Small intestine (tissue), 7 donors: Measurements from ENCODE around the gene MFN2. TPM values are rescaled to one million over a fixed set of nuclear protein-coding genes. Genes with fewer than 3 reads are reported as not detected.
A peak's percentile ranks its signal among the peaks of the same experiment; 100 is the strongest.

Source experiments
- DNase-seq, 2 donors: peaks; one replicate each; pipeline versions ENCODE4 v3.0.0 to v3.0.0-alpha.2; 2013
- FAIRE-seq: peaks from 2 replicates; lab custom pipeline; 2012; peaks lifted over from hg19 to GRCh38; lab: Jason Lieb, UNC
- H3K27ac ChIP-seq, 3 donors: one replicate each; pipeline ENCODE4 v1.5.1; 2013; ENCODE audit warnings: low read length in 2 of 3, mild to moderate bottlenecking in 2 of 3, control low read depth in 1 of 3, inconsistent platforms in 1 of 3, low read depth in 1 of 3, moderate library complexity in 1 of 3
- H3K27me3 ChIP-seq, 3 donors: one replicate each; pipeline ENCODE4 v1.6.1; 2013; ENCODE audit warnings: low read length in 3 of 3, inconsistent platforms in 1 of 3; ENCODE audit not compliant: control insufficient read depth in 3 of 3, insufficient read depth in 3 of 3
- H3K36me3 ChIP-seq, 3 donors: one replicate each; pipeline ENCODE4 v1.6.1; 2013; ENCODE audit warnings: low read length in 3 of 3, inconsistent platforms in 1 of 3, low read depth in 1 of 3, mild to moderate bottlenecking in 1 of 3, moderate library complexity in 1 of 3; ENCODE audit not compliant: control insufficient read depth in 3 of 3, insufficient read depth in 2 of 3
- H3K4me1 ChIP-seq, 3 donors: one replicate each; pipeline ENCODE4 v1.6.1; 2013; ENCODE audit warnings: low read length in 2 of 3, inconsistent platforms in 1 of 3, low read depth in 1 of 3, mild to moderate bottlenecking in 1 of 3, moderate library complexity in 1 of 3; ENCODE audit not compliant: control insufficient read depth in 3 of 3, insufficient read depth in 2 of 3
- H3K4me3 ChIP-seq, 3 donors: one replicate each; pipeline ENCODE4 v1.5.1; 2013; ENCODE audit warnings: low read length in 3 of 3, control low read depth in 1 of 3, inconsistent platforms in 1 of 3, low read depth in 1 of 3, mild to moderate bottlenecking in 1 of 3, moderate library complexity in 1 of 3
- H3K9me3 ChIP-seq, 2 donors: one replicate each; pipeline ENCODE4 v1.6.1; 2013; ENCODE audit warnings: low read depth in 1 of 2, low read length in 1 of 2; ENCODE audit not compliant: control insufficient read depth in 2 of 2, insufficient read depth in 1 of 2
- WGBS, 3 donors: extraction: QIAGEN DNeasy Blood & Tissue Kit; methylation state at CpG; one replicate each; pipeline ENCODE4 v1.1.7; 2013; 5-methylcytosine and 5-hydroxymethylcytosine counted together
- polyA plus RNA-seq, 4 donors: library from polyadenylated mRNA; stranded (reverse) in 3 of 4; unstranded in 1 of 4; fragments of 200-250 nt in 3 of 4; fragments of 120-200 nt in 1 of 4; gene quantifications; one replicate each; pipeline versions ENCODE4 v1.2.1 to v1.2.3, GENCODE V29; 2013
- donor health status: healthy with polysubstance abuse.
- donor health status: control.
- donor health status: control.
- donor health status: Bipolar disorder and iron deficiency.
- donor health status: healthy.

The MFN2 gene
- polyA plus RNA-seq, 4 donors: 60.3 to 87.0 (median 78.9) TPM

DNA sequence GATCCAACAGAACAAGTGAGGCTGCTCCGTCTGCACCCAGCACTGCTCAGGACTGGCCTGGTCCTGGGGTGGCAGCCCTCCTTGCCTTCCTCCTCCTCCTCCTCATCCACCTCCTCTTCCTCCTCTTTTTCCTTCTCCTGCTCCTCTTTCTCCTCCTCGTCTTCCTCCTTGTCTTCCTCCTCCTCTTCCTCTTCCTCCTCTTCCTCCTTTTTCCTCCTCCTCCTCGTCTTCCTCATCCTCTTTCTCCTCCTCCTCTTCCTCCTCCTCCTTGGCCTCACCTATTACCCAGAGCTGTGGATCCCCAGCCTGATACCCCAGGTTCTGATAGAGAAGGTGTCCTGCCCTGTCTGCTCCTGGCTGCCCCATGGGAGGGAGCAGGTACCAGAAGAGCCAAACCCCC lies 16.6 kb upstream of the MFN2 start:
- H3K4me3 ChIP-seq: no peak overlapping the region
- peaks cover 8 to 73% (median 13%) of the 10 kb centered on the region in 3 donors for H3K36me3 ChIP-seq
- WGBS, 3 donors: 68 to 82% (median 74%) methylated on average over 3 of the region's 3 CpGs
- H3K4me1 ChIP-seq: peaks cover 0 to 11% (median 0%) of the 10 kb centered on the region in 3 donors
- FAIRE-seq: no peak
- no peaks in the 10 kb centered on the region for H3K9me3 ChIP-seq
- no peak for DNase-seq
- H3K27ac ChIP-seq: no peak overlapping the region
- no peaks in the 10 kb centered on the region for H3K27me3 ChIP-seq

DNA sequence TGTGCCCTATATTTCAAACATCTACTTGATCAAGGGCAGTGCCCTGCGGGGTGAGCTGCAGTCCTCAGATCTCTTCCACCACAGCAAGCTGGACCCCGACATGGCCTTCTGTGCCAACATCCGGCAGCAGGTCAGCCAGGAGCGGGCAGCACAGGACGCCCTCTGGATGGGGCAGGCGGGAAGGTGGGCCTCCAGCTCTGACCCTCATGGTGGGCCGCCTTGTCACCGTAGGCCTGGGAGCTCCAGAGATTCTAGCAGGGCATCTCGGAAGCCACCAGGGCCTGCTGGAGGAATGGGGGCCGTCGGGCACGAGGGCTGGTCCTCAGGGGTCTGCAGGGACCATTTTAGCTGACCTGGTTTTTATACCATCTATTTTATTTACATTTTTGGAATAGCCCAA lies 15.6 kb upstream of the MFN2 start:
- H3K36me3 ChIP-seq: peaks cover 8 to 78% (median 13%) of the 10 kb centered on the region in 3 donors
- WGBS, 3 donors: 92 to 93% (median 93%) methylated on average over 12 of the region's 12 CpGs
- H3K4me3 ChIP-seq: no peak overlapping the region
- H3K27ac ChIP-seq: no peak overlapping the region
- FAIRE-seq (no peak), DNase-seq (no peak)
- H3K4me1 ChIP-seq: peaks cover 0 to 11% (median 0%) of the 10 kb centered on the region in 3 donors
- H3K27me3 ChIP-seq: no peaks in the 10 kb centered on the region
- H3K9me3 ChIP-seq: no peaks in the 10 kb centered on the region

DNA sequence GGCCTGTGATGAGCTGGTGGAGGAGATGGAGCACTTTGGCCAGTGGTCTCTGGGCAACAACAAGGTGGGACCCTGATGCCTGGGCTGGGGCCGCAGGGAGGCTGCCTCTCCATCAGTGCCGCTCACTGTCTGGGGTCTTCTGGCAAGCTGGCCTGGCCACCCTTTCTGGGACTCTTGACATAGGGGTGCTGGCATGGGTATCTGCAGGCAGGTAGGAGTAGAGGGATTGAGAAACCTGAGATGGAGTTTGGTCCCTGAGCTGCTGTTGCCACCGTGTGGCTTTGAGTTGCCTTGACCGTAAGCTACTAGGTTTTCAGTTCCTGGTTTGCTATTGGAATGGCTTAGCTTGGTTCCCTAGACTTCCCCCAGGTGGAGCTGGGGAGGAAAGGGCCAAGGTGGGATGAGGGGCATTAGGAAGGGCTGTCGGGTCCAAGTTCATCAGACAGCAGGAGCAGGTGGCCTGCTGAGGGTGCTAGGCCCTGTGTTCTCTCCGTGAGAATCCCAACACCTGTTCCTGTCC lies 13.2 kb upstream of the MFN2 start:
- Histone ChIP-seq H3K27ac (peak overlapping the region; percentile 8 to 72 (median 66)), H3K36me3 (peaks cover 8 to 74% (median 13%) of the 10 kb centered on the region in 3 donors), H3K27me3 (no peaks in the 10 kb centered on the region), H3K4me3 (no peak overlapping the region), H3K9me3 (no peaks in the 10 kb centered on the region), H3K4me1 (peaks cover 0 to 5% (median 0%) of the 10 kb centered on the region in 3 donors)
- DNase-seq (peak; percentile 90 to 91), FAIRE-seq (no peak)
- WGBS, 3 donors: 33 to 49% (median 45%) methylated on average over 6 of the region's 6 CpGs

DNA sequence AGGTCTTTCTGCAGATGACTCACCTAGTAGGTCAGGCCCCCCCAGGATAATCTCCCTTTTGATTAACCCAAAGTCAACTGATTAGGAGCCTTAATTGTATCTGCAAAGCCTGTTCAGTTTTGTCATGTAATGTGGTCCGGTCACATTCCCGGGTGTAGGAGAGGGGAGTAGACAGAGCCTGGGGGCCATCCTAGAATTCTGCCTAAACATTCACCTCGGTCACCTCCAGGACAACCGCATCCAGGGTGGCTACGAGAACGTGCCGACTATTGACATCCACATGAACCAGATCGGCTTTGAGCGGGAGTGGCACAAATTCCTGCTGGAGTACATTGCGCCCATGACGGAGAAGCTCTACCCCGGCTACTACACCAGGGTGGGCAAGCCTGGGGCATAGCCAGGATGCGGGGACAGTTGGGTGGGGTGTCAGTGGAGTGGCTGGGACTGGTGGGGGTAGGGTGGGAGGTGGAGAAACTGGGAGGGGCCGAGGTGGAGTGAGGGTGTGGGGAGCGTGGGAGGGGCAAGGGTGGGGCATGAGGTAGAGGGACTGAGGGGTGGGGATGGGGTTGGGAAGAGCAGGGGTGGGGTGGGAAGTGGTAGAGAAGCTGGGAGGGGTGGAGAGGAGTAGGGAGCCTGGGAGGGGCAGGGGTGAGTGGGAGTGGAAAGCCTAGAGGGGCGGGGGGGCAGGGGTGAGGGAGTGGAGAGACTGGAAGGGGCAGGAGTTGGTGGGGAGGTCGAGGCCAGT lies 9.6 kb upstream of the MFN2 start:
- Histone ChIP-seq H3K4me1 (peaks cover 0 to 5% (median 0%) of the 10 kb centered on the region in 3 donors), H3K4me3 (no peak overlapping the region), H3K27ac (no peak overlapping the region), H3K36me3 (peaks cover 0 to 67% (median 3%) of the 10 kb centered on the region in 3 donors), H3K9me3 (no peaks in the 10 kb centered on the region), H3K27me3 (no peaks in the 10 kb centered on the region)
- no peak for FAIRE-seq
- DNase-seq: no peak
- 81 to 91% (median 85%) methylated on average over 17 of the region's 17 CpGs for WGBS, 3 donors

DNA sequence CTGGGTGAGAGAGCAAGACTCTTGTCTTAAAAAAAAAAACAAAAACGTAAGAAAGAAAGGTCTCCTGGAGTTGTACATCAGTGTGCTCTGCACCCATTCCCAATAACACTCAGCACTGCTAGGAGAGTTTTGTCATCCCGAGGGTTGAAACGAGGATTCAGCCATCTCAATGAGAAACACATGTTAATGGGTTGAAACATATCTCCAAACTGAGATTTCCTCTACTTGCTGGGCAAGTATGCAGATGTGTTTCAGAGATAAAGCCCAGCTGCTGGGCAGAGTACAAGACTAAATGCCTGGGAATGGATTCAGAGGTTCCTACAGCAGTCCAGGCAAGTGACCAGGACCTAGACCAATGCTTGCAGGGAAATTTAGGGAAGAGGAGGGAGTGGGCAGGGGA lies 2.6 kb upstream of the MFN2 start:
- H3K27ac ChIP-seq: peak overlapping the region in 1 of 3 donors; percentile 98
- no peaks in the 10 kb centered on the region for H3K9me3 ChIP-seq
- peaks cover 0 to 36% (median 3%) of the 10 kb centered on the region in 3 donors for H3K36me3 ChIP-seq
- H3K4me3 ChIP-seq: no peak overlapping the region
- no peak for FAIRE-seq
- DNase-seq: no peak
- peaks cover 0 to 44% (median 0%) of the 10 kb centered on the region in 3 donors for H3K4me1 ChIP-seq
- 47 to 53% (median 49%) methylated on average over 3 of the region's 3 CpGs for WGBS, 3 donors
- no peaks in the 10 kb centered on the region for H3K27me3 ChIP-seq

DNA sequence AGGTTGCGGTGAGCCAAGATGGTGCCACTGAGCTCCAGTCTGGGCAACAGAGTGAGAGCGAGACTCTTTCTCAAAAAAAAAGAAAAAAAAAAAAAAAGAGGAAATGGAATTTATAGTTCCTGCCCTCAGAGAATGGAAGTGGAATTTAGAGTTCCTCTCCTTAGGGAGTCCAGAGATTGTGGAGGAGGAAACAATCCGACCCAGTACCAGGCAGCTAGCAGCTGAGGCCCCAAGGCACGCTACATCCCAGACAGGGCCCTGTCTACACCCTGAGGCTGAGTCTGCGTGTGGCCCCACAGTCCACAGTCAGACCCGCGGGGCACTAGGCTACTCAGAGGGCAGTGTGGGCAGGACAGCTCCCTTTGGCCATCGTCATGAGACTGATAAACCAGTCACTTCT lies 1.9 kb upstream of the MFN2 start:
- FAIRE-seq (no peak), DNase-seq (peak in 1 of 2 donors; percentile 51)
- H3K27me3 ChIP-seq: no peaks in the 10 kb centered on the region
- no peaks in the 10 kb centered on the region for H3K9me3 ChIP-seq
- peak overlapping the region in 1 of 3 donors; percentile 98 for H3K27ac ChIP-seq
- peaks cover 0 to 51% (median 0%) of the 10 kb centered on the region in 3 donors for H3K4me1 ChIP-seq
- 86 to 92% (median 86%) methylated on average over 8 of the region's 8 CpGs for WGBS, 3 donors
- H3K36me3 ChIP-seq: peaks cover 0 to 36% (median 3%) of the 10 kb centered on the region in 3 donors
- H3K4me3 ChIP-seq: no peak overlapping the region

DNA sequence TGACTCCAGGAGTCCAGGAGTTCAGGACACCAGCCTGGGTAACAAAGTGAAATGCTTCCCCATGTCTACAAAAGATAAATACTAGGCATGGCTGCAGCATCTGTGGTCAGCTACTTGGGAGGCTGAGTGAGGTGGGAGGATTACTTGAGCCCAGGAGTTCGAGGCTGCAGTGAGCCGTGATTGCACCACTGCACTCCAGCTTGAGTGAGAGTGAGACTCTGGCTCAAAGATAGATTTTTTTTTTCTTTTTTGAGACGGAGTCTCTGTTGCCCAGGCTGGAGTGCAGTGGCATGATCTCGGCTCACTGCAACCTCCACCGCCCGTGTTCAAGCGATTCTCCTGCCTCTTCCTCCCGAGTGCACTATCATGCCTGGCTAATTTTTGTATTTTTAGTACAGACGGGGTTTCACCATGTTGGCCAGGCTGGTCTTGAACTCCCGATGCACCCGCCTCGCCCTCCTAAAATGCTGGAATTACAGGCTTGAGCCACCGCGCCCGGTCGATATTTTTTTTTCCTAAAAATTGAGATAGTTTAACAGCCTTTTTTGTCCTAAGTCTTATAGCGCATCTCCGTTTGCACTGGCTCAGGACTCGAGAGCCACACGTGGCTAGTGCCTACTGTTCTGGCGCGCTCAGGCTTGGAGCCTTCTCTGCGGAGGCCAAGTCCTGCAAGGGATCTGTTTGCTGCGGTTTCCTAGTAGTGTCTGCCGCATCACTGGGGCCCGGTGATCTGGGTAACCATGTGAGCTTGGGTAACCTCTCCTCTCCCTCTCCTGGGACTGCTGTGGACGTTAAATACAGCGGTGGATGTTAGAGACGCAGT lies 1.0 kb upstream of the MFN2 start:
- Histone ChIP-seq H3K9me3 (no peaks in the 10 kb centered on the region), H3K4me3 (peak overlapping the region in 2 of 3 donors; percentile 29 to 93), H3K27ac (peak overlapping the region; percentile 83 to 98 (median 94)), H3K4me1 (peaks cover 3 to 60% (median 3%) of the 10 kb centered on the region in 3 donors), H3K36me3 (peaks cover 2 to 39% (median 3%) of the 10 kb centered on the region in 3 donors), H3K27me3 (no peaks in the 10 kb centered on the region)
- DNase-seq (no peak), FAIRE-seq (no peak)
- 57 to 62% (median 59%) methylated on average over 29 of the region's 29 CpGs for WGBS, 3 donors

DNA sequence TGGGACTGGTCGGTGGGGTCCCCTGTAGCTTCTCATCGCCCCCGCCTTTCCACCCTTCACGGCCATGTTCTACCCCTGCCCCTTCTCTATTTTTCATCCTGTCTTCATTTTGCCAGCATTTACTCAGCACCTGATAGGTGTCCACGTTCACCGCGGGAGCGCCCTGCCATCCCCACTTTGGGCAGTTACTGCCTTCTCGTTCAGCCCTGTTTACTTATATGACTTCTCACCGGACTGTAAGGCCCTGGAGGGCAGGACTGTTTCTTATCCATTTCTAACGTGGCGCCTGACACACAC lies 380 bp downstream of the MFN2 start:
- Histone ChIP-seq H3K36me3 (peaks cover 0 to 31% (median 2%) of the 10 kb centered on the region in 3 donors), H3K9me3 (no peaks in the 10 kb centered on the region), H3K27me3 (no peaks in the 10 kb centered on the region), H3K27ac (peak overlapping the region; percentile 94 to 98 (median 95)), H3K4me3 (peak overlapping the region; percentile 82 to 99 (median 93)), H3K4me1 (peaks cover 3 to 71% (median 3%) of the 10 kb centered on the region in 3 donors)
- DNase-seq (no peak), FAIRE-seq (no peak)
- 0 to 1% (median 1%) methylated on average over 10 to 12 of the region's 12 CpGs for WGBS, 3 donors
